ENCODE data around the gene UBAP1L.
"Not testable (repeated sequence)": the region's sequence is repeated elsewhere in the genome, so short reads cannot be mapped to it uniquely, and the experiment has no call there.

UBAP1L gene

DNA sequence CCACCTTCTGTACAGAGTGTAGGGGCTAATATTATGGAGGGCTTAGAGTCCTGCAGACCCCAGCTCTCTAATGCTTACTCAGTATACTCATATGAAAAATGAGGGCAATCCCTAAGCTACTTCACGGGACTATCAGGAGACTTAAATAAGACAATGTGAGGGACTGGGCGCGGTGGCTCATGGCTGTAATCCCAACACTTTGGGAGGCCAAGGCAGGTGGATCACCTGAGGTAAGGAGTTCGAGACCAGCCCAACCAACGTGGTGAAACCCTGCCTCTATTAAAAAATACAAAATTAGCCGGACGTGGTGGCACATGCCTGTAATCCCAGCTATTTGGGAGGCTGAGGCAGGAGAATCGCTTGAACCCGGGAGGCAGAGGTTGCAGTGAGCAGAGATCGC, 15.2 kb downstream of the UBAP1L start:
- DNase-seq (ENCODE audit: low spot score) = not testable (repeated sequence)

DNA sequence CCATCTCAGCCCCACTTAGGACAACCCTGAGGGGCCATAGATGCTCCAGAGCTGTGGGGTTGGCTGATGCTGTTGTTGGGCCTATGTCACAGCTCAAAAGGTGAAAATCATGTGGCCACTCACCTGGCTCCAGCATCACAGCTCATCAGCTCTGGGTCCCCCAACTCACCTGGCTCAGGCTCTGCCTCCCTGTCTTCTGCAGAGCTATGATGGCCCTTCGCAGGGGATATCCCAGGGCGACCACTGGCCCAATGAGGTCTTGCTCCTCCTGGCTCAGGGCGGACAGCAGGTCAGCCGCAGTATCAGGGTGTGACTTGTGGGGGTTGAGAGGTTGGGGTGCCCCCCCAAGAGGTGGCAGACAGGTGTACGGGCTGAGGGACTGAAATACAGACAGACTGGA, 15.7 kb downstream of the UBAP1L start:
- no peak for DNase-seq (ENCODE audit: low spot score)

DNA sequence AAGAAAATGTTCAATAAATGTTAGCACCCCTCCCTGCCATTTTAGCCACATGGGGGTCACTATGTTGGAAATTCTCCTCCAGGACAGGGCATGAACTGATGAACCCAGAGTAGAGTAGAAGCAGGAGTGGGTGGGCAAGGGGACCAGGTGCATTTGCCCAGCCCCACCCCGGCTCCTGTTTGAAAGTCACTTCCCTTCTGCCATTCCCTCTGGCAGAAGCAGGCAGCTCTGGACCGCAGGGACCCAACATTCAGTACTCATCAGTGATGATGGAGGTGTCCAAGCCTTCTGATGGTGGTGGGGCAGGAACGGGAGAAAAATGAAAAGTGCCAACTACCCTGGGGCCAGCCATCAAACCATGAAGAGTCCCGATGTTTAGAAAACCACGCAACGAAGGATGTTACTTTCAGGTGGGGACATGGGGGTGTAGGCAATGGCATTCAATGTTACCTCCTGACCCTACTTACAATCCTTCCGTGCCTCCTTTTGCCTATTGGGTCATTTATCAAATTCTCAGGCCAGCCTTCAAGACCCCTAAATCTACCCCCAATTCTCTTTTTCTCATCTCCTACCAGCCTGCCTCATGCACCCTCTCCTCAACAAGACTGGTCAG, 17.2 kb downstream of the UBAP1L start:
- no peak for DNase-seq (ENCODE audit: low spot score)

DNA sequence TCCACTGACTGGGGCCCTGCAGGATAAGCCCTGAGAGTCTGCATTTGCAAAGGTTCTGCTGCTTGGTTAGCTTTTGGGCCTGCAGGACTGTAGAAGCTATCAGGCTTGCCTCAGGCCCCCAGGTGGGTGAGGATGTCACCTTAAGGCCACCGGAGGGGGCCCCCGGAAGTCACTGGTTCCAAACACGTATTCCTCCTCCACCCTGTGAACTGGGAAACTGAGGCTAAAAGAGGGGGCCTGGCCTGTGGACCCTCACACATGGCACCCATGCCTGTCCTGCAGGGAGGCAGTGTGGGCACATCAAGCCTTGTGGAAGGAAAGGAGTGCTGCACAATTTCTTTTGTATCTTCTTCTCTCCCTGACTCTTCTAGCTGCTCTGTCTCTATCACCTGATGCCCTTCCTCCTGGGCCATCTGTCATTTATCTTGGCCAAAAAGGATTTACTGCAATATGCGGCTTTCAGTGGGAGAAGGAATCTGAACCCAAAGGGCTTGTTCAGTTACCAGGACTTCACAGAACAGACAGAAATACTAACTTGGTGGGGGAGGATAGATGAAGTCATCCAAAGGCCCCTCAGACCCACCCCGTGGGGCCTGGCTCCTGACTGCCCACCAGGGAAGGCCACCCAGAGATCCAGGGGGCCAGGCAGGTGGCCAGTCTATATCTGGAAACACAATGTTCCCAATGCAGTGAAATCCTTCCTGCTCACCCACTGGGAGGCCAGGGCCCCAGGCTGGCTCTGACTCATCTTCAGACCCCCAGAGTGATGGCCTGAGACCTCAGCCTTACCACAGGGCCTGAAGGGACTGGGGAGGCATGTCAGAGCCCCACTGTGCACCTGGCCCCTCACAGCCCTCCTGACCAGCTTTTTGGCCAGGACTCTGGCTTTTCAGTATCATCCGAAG, 18.3 kb downstream of the UBAP1L start:
- no peak for DNase-seq (ENCODE audit: low spot score)

- no peak for DNase-seq (ENCODE audit: low spot score)
Measured at GRCh38 chr15:65095747-65096104, 19.3 kb downstream of the UBAP1L start.

GRCh38 chr15:65095011-65095746, 19.8 kb downstream of the UBAP1L start:
- no peak for DNase-seq (ENCODE audit: low spot score)

DNA sequence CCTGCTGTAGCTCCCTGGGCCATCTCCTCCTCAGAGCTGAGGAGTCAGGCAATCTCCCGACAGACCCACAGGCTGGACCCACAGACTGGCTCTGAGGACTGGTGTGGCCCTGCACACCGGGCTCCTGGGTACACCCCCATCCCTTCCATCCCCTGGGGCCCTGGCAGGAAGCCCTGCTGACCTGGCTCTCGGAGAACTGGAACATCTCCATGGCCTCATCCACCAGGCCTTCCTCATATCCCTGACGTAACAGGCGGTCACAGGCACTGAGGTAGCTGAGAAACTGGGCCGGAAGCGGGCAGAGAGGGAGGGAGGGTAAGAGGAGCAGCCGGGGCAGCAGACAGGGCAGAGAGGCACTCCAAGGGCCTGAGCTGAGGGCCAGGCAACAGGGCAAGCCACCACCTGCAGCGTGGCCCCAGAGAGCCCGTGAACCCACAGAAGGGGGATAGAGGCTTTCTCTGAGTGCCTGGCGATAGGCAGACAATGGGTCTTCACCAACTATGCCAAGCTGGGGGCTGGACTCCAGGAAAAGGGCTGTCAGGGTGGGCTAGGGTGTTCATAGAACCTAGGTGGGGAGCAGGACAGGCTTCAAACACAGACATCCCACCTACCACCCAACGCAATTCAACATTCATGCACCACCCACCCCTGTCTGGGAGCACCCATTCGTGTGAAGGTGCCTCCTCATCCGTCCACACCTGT, 20.6 kb downstream of the UBAP1L start:
- DNase-seq (ENCODE audit: low spot score) = no peak

DNA sequence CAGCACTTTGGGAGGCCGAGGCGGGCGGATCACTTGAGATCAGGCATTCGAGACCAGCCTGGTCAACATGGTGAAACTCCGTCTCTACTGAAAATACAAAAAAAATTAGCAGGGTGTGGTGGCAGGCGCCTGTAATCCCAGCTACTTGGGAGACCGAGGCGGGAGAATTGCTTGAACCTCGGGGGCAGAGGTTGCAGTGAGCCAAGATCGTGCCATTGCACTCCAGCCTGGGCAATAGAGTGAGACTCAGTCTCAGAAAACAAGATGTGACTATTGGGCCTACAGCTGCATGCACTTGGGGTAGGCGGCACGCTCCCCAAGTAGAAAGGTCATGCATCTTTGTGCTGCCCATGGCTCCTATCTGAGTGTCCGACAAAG, 21.2 kb downstream of the UBAP1L start:
- not testable (repeated sequence) for DNase-seq (ENCODE audit: low spot score)

DNA sequence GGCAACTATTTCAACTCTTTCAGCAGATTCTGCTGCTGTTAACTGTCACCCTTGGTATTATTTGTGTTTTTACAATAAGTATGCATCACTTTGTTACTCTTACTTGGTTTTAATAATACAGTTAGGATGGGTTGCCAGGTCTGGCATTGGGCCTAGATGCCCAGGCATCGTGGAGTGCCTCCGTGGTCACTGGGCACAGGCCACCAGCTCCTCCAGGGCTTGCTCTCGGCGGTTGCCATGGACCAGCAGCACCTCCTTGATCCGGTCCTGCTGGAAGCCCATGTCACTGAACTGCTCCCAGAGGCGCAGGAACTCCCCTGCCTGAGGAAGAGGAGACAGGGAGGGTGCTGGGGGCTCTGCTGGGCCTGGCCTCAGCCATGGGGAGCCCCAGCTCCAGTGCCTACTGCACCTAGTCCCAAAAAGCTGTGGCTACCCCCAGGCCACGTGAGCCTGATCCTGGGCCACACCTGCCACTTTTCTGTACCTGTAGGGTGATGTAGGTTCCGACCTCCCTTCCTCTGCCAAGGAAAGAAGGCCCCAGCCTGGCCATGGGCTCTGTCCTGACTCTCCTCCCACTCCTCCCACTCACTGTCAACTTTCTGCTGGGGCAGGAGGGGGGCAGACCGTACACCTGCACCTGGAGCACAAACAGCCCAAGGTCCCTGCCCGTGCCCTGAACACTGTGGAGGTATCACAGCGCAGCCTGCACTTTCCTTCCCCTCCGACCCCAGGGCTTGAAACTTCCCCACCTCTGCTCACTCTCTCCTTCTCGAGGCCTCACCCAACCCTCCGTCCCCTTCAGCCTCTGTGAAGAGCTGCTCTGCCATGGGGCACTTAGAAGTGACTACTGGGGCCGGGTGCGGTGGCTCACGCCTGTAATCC, 21.8 kb downstream of the UBAP1L start:
- no peak for DNase-seq (ENCODE audit: low spot score)

GRCh38 chr15:65091946-65092770, 22.8 kb downstream of the UBAP1L start:
- DNase-seq (ENCODE audit: low spot score) = no peak

- DNase-seq (ENCODE audit: low spot score) = no peak
Measured at GRCh38 chr15:65089206-65089824, 25.7 kb downstream of the UBAP1L start.

DNA sequence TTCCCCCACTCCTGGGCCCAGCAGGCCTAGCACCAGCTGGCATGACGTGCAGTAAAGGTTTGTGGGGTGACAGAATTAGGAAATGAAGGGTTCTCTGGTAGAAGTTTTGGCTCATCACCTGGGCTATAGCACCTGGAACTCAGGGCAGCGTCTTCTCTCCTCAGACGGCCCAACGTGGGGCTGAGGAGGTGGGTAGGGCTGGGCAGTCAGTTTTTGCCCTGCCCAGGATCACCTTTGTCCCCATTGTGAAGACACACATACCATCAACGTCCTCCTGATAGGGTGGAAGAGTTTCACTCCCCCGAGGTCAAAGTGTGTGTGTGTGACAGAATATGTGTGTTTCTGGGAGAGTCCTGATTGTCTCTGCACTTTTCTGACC, 26.4 kb downstream of the UBAP1L start:
- no peak for DNase-seq (ENCODE audit: low spot score)

GRCh38 chr15:65087873-65088642, 26.9 kb downstream of the UBAP1L start:
- DNase-seq (ENCODE audit: low spot score) = peak; percentile 40

GRCh38 chr15:65087411-65087810, 27.6 kb downstream of the UBAP1L start:
- no peak for DNase-seq (ENCODE audit: low spot score)

DNA sequence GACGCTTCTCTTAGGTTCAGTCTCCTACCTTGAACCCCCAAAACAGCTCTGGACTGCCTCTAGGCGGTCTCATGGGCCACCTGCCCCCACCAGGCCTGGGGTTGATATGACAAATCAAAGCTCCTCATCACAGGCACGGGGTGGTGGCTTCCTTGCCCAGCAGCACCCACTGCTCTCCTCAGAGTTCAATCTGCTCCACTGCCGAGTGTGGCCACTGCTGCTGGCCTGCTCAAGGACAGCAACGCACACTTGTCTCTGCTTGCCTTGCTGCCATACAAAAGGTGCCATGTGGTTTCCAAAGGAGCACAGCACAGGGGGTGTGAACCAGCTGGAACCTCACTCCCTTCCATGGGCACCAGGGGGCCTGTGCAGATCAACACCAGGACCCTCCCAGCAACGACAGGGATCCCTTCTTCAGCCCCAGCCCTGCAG, 28.3 kb downstream of the UBAP1L start:
- DNase-seq (ENCODE audit: low spot score) = no peak

DNA sequence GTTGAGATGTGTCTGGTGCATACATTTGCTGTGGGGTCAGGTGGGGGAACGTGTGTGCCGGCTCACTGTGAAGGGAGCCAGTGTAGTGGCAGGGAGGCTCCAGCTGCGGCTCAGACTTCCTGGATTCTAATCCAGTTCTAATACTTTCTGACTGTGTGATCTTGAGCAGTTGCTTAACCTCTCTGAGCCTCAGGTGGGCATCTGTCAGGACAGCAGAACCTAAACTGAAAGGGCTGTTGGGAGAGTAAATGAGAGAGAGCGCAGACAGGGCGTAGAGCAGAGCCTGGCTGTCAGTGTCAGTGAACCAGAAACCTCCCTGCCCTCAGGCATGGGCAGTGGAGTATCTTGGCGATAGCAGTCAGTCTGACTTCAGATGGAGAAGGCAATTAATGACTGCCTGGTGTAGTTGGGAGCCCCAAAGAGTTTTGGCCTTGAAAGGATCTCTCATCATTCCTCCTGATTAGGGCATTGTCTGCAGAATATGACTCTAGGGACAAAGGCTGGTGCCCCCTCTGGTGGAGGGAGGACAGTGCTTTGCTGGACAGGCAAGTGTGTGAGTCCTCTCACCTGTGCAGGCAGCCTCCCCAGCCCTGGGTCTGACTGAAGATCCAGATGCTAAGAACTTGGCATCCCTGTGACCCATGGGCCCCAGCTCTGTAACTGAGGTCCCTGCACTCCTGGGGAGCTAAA, 28.9 kb downstream of the UBAP1L start:
- DNase-seq (ENCODE audit: low spot score) = peak; percentile 41

DNA sequence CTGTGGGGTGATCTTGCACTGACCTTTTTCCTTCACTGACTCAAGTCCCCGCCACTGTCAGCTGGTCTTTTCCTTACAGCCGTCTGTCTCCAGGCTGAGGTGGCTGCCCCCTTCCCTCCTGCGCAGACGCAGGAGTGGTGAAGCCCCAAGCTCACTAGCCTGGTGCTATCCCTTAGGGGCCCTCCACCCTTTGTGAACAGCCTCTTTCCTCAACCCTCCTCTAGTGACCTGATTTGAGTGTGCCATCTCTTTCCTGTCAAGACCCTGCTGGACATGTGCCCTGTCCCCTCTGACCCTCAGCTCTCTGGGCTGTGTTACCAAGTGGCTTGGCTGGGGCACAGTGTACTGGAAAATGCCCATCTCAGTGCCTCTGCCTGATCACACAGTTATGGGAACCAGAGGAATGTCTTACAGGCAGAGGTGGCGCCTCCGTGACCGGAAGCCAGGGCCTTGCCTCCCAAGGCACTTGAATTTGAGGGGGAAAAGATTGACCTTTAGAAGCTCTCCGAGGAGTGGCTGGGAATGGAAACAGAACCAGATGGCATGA, 29.7 kb downstream of the UBAP1L start:
- DNase-seq (ENCODE audit: low spot score) = no peak

GRCh38 chr15:65084500-65085206, 30.3 kb downstream of the UBAP1L start:
- no peak for DNase-seq (ENCODE audit: low spot score)
